NCI-H2196 (cell line): Measurements from ENCODE around the gene CIC.

Source experiments
- DNase-seq: peaks from one replicate; lab custom pipeline; 2025; ENCODE audit not compliant: unreplicated experiment; lab: John Stamatoyannopoulos, UW

CIC gene

DNA sequence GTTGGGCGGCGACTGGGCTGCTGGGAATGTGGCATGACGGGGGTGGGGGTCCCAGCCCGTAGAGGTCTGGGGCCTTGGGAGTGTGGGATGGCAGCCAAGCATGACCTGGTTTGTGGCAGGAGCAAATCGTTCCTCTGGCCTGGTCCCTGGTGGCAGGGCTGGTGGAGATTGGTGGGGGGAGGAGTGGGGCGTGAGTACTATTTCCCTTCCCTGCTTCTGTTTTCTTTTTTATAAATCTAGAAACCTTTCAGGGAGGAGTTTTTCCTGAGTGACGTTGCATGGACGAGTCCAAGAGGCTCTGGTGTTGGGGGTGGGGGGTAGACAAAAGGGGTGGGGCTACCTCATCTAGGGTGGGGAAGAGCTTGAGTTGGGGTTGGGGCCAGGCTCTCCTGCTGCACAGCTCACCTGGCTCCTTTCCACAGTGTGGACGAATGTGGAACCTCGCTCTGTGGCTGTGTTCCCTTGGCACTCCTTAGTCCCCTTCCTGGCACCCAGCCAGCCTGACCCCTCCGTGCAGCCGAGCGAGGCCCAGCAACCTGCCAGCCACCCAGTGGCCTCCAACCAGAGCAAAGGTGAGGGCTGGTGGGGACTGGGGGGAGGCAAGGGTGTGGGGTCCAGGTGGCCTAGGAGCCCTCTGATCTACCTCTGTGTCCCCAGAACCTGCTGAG, 17.4 kb downstream of the CIC start:
- DNase-seq = no peak

DNA sequence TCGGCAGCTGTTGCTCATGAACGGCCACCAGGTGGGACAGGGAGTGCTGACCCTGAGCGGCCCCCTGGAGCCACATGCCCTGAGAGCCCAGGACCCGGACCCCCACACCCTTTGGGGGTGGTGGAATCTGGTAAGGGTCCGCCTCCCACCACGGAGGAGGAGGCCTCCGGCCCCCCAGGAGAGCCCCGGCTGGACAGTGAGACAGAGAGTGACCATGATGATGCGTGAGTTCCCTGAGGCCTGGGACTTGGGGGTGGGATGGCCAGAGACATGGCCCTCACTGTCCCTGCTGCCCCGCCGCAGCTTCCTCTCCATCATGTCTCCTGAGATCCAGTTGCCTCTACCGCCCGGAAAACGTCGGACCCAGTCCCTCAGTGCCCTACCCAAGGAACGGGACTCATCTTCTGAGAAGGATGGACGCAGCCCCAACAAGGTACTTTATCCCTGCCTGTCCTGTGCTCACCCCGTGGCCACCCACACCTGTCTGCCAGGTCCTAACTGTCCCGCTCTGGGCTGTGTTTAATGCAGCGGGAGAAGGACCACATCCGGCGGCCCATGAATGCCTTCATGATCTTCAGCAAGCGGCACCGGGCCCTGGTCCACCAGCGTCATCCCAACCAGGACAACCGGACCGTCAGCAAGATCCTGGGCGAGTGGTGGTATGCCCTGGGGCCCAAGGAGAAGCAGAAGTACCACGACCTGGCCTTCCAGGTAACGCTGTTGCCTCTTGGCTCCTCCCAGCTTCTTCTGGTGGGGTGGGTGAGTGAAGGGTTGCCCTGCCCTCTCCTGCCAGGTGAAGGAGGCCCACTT, 18.2 kb downstream of the CIC start:
- no peak for DNase-seq

DNA sequence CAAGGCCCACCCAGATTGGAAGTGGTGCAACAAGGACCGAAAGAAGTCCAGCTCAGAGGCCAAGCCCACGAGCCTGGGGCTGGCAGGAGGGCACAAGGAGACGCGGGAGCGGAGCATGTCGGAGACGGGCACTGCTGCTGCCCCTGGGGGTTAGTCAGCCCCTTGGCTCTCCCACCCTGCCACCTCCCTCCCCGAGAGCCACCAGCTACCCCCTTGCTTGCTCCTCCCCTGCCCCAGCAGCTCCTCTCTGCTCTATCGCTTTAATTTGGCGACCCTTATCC, 18.7 kb downstream of the CIC start:
- DNase-seq = no peak

DNA sequence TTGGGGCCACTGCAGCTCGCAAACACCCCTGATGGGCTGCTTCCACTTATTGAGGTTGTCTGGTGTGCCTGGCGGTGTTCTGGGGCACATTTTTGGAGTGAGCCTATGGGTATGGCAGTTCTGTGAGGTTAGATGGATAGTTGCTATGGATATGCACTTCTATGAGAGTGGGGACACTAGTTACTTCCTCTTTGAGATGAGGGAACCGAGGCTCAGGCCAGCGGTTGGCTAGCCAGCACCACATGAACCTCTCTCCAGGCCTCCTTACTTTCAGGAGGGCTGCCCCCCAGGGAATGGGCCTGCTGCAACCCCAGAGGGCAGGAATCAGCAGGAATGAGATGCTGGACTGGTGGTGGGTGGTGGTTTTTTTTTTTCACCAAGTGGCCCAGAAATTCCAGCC, 19.3 kb downstream of the CIC start:
- no peak for DNase-seq

DNA sequence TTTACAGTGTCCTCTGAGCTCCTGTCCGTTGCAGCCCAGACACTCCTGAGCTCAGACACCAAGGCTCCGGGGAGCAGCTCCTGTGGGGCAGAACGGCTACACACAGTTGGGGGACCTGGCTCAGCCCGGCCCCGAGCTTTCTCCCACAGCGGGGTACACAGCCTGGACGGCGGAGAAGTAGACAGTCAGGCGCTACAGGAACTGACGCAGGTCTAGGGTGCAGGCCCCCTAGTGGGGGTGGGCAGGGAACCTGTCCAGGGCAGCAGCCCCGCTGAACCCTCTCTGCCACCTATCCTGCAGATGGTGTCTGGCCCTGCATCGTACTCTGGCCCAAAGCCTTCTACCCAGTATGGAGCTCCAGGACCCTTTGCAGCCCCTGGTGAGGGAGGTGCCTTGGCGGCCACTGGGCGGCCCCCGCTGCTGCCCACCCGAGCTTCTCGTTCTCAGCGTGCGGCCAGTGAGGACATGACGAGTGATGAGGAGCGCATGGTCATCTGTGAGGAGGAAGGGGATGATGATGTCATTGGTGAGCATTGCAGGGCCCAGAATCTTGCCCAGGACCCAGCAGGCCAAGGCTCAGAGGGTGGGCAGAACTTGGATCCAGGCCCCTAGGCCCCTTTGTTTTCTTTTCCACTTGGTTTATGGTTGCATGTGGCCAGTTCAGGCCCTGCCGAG, 20.0 kb downstream of the CIC start:
- no peak for DNase-seq

DNA sequence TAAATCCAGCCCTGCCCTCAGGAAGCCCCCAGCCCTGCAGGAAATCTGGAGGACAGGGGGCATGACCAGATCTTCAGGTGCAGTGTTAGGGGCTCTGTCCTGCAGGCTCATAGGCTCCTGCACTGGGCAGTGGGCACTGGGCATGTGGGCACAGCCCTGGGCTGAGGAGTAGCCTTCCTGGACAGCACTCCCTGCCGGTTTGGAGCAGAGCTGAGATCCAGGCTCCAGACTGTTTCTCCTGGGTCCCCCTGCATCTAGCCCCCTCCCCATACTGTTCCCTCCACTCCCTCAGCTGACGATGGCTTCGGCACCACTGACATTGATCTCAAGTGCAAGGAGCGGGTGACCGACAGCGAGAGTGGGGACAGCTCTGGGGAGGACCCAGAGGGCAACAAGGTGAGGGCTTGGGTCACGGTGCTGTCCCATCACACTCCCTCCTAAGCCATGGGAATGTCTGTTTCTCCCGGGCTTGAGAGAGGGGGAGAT, 20.5 kb downstream of the CIC start:
- no peak for DNase-seq

DNA sequence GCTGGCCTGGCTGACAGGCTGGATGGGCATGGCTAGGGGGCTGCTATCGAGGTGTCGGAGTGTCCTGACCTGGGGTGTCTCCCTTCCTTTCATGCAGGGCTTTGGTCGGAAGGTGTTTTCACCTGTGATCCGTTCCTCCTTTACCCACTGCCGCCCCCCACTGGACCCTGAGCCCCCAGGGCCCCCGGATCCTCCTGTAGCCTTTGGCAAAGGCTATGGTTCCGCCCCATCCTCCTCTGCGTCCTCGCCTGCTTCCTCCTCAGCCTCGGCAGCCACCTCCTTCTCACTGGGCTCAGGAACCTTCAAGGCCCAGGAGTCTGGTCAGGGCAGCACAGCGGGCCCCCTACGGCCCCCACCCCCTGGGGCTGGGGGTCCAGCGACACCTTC, 21.1 kb downstream of the CIC start:
- DNase-seq = no peak

DNA sequence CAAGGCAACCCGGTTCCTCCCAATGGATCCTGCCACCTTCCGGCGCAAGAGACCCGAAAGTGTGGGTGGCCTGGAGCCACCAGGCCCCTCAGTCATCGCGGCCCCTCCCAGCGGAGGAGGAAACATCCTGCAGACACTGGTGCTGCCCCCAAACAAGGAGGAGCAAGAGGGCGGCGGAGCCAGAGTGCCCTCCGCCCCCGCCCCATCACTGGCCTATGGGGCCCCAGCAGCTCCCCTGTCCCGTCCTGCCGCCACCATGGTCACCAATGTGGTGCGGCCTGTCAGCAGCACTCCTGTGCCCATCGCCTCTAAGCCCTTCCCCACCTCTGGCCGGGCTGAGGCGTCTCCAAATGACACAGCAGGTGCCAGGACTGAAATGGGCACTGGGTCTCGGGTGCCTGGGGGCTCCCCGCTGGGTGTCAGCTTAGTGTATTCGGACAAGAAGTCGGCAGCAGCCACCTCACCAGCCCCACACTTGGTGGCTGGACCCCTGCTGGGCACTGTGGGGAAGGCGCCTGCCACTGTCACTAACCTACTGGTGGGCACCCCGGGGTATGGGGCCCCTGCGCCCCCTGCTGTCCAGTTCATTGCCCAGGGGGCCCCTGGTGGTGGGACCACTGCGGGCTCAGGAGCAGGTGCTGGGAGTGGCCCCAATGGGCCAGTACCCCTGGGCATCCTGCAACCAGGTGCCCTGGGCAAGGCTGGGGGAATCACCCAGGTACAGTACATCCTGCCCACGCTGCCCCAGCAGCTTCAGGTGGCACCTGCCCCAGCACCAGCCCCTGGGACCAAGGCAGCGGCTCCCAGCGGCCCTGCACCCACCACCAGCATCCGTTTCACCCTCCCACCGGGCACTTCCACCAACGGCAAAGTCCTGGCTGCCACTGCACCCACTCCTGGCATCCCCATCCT, 21.7 kb downstream of the CIC start:
- no peak for DNase-seq

DNA sequence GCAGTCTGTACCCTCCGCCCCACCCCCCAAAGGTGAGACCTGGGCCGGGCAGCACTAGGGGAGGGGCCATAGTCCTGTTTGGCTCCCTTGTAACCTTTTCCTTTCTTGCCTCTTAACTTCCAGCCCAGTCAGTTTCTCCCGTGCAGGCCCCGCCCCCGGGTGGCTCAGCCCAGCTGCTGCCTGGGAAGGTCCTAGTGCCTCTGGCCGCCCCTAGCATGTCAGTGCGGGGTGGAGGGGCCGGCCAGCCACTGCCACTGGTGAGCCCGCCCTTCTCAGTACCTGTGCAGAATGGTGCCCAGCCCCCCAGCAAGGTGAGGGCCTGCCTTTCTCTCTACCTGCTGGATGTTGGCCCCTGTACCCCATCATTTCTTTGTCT, 22.4 kb downstream of the CIC start:
- DNase-seq = no peak

DNA sequence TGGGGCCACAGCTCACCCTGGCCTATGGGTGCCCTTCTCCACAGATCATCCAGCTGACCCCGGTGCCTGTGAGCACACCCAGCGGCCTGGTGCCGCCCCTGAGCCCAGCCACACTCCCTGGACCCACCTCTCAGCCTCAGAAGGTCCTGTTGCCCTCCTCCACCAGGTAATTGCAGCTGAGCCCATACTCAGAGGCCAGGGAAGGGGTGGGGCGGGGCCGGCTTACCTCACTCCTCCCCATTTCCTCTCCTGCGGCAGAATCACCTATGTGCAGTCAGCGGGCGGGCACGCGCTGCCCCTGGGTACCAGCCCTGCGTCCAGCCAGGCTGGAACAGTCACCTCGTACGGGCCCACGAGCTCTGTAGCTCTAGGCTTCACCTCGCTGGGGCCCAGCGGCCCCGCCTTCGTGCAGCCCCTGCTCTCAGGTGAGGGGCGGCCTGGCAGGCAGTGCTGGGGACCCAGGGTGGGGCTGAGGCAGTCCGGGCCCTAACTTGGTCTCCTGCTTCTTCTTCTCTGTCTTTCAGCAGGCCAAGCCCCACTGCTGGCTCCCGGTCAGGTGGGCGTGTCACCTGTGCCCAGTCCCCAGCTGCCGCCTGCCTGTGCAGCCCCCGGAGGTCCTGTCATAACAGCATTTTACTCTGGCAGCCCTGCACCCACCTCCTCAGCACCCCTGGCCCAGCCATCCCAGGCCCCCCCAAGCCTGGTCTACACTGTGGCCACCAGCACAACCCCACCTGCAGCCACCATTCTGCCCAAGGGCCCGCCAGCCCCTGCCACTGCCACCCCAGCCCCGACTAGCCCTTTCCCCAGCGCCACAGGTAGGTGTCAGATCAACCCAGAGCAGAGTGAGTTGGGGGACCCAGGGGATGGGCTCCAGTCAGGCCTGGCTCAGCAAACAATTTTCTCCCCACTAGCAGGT, 23.2 kb downstream of the CIC start:
- DNase-seq = no peak

DNA sequence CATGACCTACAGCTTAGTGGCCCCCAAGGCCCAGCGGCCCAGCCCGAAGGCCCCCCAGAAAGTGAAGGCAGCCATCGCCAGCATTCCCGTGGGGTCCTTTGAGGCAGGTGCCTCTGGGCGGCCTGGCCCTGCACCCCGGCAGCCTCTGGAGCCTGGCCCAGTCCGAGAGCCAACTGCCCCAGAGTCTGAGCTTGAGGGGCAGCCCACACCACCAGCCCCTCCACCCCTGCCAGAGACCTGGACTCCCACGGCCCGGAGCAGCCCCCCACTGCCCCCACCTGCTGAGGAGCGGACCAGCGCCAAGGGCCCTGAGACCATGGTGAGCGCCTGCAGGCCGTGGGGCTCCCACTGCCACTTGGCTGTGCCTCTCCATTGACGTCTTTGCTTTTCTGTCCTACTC, 23.9 kb downstream of the CIC start:
- DNase-seq = no peak

DNA sequence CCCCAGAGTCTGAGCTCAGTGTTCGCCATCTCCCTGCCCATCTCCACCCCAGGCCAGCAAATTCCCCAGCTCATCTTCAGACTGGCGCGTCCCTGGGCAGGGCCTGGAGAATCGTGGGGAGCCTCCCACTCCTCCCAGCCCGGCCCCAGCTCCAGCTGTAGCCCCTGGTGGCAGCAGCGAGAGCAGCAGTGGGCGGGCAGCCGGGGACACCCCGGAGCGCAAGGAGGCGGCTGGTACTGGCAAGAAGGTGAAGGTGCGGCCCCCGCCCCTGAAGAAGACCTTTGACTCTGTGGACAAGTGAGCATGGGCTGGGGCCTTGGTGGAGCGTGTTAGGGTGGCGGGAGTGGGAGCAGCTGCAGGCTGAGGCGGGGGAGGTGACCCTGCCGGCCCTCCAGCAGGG, 24.5 kb downstream of the CIC start:
- DNase-seq = no peak

DNA sequence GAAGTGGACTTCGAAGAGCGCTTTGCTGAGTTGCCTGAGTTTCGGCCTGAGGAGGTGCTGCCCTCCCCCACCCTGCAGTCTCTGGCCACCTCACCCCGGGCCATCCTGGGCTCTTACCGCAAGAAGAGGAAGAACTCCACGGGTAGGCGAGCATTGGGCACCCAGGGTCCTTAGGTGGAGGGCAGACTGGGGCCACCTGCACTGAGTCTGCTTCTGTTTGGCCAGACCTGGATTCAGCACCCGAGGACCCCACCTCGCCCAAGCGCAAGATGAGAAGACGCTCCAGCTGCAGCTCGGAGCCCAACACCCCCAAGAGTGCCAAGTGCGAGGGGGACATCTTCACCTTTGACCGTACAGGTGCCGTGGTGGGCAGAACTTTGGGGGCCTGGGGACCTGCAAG, 24.9 kb downstream of the CIC start:
- DNase-seq = no peak

DNA sequence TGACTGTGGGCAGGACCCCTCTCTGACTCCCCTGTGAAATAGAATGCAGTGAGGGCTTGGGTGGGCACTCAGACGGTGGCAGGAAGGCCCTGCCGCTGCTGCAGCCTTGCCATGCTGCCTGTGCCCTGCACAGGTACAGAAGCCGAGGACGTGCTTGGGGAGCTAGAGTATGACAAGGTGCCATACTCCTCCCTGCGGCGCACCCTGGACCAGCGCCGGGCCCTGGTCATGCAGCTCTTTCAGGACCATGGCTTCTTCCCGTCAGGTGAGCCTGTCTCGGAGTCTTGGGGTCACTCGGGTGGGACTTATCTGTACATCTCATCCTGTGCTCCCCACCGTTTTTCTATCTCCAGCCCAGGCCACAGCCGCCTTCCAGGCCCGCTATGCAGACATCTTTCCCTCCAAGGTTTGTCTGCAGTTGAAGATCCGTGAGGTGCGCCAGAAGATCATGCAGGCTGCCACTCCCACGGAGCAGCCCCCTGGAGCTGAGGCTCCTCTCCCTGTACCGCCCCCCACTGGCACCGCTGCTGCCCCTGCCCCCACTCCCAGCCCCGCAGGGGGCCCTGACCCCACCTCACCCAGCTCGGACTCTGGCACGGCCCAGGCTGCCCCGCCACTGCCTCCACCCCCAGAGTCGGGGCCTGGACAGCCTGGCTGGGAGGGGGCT, 25.6 kb downstream of the CIC start:
- DNase-seq = no peak

DNA sequence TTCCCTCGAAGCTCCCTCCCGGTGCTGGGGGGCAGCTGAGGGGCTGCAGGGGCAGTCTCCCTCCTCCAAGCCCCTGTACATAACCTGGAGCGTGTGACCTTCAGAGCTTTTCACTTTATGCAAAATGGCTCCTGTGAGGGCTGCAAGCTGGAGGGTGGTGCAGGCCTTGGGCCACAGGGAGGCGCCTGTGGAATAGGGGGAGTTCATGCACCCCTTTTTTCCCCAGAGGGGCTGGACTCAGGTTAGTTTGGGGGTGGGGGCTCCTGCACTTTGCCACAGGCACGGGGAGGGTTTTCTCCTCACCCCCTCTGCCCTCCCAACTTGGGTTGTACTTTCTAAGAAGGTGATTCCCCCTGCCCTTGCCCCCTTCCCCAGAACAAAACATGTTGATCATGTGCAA, 26.3 kb downstream of the CIC start:
- no peak for DNase-seq

DNA sequence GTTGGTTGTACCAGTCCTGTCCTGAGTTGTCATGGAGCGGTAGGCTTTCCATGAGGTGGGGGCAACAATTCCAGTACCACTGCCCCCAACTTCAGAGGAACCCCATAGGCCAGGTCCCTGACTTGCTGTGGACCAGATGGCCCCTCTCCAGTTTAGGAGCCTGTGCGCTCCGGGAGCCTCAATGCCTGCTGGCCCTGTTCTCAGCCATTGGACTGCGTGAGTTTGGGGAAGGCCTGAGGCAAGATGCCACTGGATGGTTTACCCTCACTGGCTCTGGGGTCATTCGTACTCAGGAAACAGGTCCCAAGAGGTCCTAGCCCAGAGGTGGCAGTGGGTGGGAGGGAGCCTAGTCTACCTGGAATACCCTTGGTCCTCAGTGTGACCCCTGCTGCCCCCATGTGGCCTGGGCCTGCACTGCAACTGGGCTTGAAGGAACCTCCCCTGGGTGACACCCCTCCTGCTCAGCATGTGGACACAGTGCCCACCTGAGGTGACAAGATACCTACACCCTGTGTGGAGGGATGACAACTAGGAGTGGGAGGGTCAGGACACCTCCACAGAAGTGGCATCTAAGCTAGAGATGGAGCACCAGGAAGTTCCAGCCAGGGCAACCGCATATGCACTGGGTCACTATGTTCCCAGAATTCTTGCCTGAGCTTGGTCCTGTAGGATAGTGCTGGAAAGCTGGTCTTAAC, 26.9 kb downstream of the CIC start:
- DNase-seq = peak; percentile 77

DNA sequence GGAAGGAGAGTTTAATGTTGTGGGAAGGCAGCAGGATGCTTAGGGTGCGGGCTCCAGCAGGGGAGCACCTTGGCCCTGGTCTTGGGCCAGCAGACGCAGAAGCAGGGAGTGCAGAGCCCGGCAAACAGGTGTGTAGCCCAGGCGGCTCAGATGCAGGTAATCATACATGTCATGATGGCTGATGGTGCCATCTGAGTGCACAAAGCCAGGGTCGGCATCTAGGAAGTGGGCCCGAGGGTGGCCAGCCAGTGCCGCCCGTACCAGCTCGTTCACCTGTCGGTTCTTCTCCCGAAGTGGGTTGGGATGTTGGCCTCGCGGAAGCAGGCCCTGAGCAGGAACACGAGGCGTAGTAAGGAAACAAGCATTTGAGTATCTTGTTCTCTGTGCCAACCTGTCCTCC, 28.0 kb downstream of the CIC start:
- DNase-seq = no peak

DNA sequence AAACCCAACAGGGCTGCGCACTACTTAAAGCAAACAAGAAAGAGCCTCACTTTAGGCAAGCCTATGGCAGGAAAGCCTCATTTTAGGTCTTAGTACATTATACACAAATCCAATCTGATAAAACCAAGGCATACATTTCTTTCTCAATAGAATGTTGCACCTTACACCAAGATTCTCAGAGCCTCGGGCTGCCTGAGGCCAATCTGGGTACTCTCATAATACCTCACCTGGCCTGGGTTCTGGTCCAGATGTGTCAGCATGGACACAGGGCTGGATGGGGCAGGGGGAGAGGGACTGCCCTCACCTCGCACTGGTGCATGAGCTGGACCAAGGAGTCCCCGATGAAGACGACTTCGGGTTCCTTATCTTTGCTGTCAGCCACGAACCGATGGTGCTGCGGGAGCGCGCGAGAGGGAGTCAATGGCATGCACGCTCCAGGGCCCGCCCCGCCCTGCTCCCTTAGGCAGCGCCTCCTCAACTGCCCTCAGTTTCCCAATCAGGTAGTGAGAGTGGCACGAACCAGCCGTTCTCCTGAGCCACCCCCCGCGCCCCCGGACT, 32.7 kb downstream of the CIC start, which contains the start of gene PRR19:
Gene PRR19, plus strand, starts transcription at position 487 of the 558 bp plus-strand sequence. CDS start 7,453 bp downstream, outside the sequence.
- DNase-seq = no peak

DNA sequence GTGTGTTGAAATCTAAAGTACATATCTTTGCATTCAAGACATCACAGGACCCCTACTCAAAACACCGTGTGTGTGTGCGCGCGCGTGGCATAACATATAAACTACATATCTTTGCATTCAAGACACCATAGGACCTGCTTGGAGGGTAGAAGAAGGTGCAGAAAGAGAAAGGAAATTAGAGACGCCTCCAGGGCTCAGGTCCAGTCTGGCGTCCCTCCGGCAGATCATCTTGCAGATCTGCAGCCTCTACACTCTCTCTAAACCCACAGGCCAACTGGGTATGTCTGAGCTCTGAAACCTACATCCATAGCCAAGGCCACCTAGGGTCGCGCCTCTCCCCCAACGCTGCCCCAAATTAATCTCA, 34.0 kb downstream of the CIC start:
- no peak for DNase-seq
